Lung microvascular endothelial cell (primary cell): ENCODE results near the gene GABPB2. TPM values are rescaled to one million over a fixed set of nuclear protein-coding genes. Genes with fewer than 3 reads are reported as not detected.

Experiments used
- DNase-seq, 2 donors: peaks; one replicate each; pipeline versions ENCODE4 v3.0.0 to v3.0.0-alpha.2; 2010; ENCODE audit warnings: low read depth in 2 of 2
- total RNA-seq: library from RNA; depleted of rRNA; stranded (reverse); fragments of >200 nt; gene quantifications from 2 replicates; pipeline ENCODE4 v1.2.1, GENCODE V29; 2014

GABPB2 gene
- 3.3 and 5.4 TPM in 2 replicates for total RNA-seq

DNA sequence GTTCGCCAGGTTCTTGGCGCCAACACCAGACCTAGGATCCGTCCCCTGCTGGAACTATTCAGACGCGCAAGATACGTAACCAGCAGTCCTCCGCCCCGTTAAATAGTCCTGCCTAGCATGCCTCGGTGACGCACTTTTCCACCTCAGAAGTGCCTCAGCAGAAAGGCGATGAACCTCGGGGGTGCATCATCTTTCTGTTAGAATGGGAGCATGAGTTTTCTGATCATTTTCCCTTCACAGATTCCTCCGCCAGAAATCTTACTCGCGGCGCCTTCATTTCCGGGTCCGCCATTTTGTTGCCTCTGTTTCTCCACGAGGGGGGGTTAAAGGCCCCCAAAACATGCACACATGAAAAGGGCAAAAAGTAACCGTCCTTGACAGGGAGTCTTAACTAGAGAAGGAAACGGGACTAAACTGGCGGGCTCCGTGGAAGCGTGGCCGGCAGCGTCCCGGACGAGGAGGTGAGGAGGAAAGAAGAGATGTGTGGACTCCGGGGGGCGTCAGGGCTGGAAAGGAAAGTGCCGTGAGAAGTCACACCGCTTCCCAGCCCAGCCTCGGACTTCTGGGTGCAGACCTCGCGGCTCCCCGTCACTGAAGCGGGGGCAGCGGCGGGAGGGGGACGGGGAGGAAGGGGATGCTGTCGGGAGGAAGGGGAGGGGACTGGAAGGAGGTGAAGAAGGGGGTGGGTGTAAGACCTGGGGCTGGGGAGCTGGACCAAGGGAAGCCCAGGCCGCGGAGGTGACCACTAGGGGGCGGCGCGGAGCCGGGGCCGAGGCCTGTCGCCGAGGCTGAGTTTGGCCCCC lies at the start of gene GABPB2:
GABPB2 (plus strand) TSS at position 288 of the 803 bp plus-strand sequence. CDS start 17,429 bp downstream, outside the sequence.
- DNase-seq: peak; percentile 91 to 98

DNA sequence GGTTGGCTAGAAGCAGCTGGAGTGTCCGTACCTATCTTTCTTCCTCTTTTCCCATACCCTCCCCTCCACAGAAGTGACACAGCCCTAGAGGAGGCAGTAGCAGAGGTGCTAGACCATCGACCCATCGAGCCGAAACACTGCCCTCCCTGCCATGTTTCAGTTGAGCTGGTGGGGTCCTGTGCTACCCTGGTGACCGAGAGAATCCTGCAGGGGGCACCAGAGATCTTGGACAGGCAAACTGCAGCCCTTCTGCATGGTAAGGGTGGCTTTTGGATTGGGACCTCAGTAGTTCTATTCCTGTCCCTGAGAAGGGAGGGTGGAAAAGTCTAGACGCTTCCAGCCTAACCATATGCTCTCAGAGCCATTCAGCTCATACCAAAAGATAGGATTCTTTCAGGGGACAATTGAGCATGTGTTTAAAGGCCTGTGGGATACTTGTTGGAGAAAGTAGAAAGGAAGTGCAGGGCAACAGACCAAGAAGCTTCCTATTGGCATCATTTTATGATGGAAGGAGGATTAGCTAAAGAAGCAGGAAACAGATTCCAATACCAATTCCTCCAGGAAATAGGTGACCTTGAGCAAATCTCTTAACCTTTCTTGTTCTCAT lies 45.9 kb upstream of the GABPB2 start:
- peak; percentile 81 to 84 for DNase-seq

DNA sequence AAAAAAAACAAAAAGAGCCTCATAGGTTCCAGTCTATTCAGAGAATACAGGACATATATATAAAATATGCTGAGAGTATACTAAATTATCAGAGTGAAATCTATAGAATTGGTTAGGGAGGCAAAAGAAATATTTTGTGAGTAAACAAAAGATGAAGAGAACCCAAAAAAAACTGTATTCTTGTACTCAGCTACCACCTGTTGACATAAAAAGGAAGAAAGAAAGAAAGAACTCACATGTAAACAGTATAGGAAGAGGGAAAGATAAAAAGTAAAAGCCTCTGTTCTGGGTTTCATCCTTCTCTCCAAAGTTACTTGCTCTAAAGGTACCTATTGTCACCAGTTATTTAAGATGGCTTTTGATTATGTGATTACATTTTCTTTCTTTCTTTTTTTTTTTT lies 44.1 kb upstream of the GABPB2 start:
- DNase-seq: no peak

DNA sequence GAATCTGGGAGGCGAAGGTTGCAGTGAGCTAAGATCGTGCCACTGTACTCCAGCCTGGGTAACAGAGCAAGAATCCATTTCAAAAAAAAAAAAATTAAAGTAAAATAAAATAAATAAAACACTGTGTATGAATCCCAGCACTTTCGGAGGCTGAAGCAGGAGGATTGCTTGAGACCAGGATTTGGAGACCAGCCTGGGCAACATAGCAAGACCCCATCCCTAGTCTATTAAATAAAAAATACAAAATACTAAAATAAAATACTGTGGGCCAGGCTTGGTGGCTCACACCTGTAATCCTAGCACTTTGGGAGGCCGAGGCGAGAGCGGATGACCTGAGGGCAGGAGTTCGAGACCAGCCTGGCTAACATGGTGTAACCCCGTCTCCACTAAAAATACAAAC lies 38.4 kb upstream of the GABPB2 start:
- DNase-seq: no peak

DNA sequence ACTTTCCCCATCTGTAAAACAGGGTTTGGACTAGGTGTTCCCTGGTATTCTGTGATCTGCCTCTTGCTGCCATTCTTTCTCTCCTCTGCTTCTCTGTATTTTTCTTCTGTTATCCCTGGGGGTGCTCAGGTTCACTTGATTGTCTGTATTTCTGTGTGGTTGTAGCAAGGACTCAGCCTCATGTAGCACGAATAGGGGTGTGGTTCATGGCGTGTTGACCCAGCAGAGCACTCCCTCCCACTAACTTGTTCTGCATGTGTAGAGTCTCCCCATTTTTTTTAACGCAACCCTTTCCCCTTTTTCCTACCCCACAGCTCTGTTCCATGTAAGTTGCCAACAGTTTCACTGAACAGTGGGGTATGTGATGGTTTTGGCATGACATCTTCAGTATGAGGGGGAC lies 35.4 kb upstream of the GABPB2 start:
- no peak for DNase-seq

DNA sequence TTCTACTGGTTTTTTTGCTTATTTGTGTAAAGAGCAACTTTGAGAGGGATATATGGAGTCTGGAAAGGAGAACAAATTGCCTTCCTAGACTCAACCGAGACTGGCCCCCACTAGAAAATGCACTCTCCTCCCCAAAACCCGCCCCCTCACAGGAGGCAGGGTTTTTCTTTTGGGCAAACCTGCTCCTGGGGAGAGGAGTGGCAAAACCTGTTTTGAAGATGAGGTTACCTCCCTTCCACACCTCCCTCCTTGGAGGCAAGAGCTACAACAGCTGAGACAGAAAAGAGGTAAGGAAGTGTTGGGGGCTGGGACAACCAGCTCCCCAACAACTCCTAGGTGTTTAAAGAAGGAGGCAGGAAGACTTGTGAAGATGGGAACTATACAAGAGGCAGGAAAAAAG lies 34.2 kb upstream of the GABPB2 start, which contains the start of gene BNIPL:
BNIPL (plus strand) TSS at position 231 of the 400 bp plus-strand sequence; CDS start at position 371, 140 bp downstream.
- DNase-seq: no peak

DNA sequence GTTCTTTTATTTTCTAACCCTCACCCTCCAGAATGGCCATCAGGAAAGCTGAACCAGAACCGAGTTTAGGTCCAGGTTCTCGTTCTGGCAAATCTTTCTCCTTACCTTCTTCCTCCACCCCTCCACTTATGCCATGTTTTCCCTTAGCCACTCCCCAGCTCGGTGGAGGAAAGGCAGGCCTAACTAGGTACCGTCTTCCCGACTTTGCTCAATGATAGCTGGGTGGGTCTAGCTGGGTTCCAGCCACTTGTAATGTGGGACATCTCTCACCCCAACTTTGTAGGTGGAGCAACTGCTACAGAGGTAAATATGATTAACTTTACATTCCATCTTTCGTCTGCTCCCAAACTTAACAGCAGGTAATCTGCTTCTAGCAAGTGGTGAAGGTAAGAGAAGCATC lies 33.5 kb upstream of the GABPB2 start:
- DNase-seq: no peak

DNA sequence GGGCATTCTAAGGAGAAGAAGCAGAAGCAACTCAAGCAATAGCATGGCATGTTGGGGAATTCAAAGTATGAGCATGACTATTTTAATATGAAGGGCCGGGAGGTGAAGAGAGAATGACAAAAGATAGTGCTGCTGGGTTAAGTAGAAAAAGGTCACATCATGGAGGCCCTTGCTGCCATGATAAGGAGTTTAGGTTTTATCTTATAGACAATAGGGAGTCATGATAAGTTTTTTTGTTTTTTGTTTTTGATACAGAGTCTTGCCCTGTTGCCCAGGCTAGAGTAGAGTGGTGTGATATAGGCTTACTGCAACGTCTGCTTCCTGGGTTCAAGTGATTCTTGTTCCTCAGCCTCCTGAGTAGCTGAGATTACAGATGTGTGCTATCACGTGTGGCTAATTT lies 31.0 kb upstream of the GABPB2 start:
- no peak for DNase-seq

DNA sequence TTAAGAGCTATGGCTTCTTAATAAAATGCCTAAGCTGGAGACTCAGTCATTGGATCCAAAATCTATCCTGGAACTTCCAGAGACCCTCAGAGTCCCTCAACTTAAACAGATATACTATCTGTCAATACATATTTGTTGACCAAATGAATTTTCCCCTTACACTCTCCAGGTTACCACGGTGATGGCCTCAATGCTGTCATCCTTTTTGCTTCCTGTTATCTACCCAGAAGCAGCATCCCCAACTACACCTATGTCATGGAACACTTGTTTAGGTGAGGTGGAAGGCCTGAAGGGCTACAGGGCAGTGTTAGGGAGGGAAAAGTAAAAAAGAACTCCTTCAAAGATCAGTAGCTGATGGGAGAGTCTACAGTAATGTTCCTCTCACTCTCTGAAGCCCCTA lies 27.4 kb upstream of the GABPB2 start:
- no peak for DNase-seq

DNA sequence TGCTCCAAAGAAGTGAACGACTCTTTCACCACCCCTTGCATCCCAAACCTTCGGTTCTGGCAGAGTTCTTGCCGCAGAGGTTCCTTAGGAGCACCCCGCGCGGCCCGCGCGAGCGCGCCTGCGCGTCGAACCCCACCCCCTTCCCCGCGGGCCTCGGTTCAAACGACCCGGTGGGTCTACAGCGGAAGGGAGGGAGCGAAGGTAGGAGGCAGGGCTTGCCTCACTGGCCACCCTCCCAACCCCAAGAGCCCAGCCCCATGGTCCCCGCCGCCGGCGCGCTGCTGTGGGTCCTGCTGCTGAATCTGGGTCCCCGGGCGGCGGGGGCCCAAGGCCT lies 23.0 kb upstream of the GABPB2 start, which contains the start of gene C1orf56:
C1orf56 (plus strand) TSS at position 161 of the 334 bp plus-strand sequence; CDS start at position 258, 97 bp downstream.
- peak; percentile 51 to 52 for DNase-seq

DNA sequence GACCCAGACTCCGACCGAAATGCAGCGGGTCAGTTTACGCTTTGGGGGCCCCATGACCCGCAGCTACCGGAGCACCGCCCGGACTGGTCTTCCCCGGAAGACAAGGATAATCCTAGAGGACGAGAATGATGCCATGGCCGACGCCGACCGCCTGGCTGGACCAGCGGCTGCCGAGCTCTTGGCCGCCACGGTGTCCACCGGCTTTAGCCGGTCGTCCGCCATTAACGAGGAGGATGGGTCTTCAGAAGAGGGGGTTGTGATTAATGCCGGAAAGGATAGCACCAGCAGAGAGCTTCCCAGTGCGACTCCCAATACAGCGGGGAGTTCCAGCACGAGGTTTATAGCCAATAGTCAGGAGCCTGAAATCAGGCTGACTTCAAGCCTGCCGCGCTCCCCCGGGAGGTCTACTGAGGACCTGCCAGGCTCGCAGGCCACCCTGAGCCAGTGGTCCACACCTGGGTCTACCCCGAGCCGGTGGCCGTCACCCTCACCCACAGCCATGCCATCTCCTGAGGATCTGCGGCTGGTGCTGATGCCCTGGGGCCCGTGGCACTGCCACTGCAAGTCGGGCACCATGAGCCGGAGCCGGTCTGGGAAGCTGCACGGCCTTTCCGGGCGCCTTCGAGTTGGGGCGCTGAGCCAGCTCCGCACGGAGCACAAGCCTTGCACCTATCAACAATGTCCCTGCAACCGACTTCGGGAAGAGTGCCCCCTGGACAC lies 22.5 kb upstream of the GABPB2 start:
- DNase-seq: peak; percentile 63 to 83

DNA sequence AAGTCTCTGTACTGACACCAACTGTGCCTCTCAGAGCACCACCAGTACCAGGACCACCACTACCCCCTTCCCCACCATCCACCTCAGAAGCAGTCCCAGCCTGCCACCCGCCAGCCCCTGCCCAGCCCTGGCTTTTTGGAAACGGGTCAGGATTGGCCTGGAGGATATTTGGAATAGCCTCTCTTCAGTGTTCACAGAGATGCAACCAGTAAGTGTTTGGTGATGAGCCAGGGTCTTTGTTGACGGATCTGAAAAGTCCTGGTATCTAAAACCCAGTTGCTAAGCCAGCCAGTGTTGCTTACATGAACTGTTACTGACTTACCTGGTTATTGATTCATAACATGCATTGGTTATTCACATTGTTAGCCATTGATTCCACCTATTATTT lies 21.9 kb upstream of the GABPB2 start:
- no peak for DNase-seq

DNA sequence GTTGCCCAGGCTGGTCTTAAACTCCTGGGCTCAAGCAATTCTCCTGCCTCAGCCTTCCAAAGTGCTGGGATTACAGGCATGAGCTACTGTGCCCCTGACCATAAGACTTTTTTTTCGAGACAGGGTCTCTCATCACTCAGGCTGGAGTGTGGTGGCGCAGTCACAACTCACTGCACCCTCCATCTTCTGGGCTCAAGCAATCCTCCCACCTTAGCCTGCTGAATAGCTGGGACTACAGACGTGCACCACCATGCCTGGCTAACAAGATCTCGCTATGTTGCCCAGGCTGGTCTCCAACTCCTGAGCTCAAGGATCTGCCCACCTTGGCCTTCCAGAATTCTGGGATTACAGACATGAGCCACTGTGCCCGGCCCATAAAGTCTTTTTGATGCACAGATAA lies 21.1 kb upstream of the GABPB2 start:
- no peak for DNase-seq

DNA sequence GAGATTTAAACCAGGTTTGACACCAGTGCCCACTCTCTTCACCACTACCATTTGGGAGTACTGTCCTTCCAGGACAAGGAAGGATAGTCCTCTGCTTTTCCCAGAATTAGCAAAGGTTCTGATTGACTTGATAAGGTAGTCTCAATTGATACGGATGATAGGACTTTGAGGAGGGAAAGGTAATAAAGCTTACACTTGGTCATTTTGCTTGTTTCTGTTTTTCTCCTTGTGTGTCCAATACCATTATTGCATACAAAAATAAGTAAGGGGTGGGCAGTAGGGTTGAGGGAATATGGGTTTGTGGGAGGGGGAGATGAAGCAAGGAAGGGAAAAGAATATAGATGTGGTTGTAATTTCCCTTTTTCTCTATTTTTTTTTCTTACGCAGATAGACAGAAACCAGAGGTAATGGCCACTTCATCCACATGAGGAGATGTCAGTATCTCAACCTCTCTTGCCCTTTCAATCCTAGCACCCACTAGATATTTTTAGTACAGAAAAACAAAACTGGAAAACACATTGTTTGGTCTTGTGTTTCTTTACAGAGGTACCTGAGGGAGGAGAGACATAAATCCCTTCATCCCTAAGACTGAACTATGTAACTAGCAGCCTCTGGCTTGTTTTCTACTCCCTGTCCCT lies 20.4 kb upstream of the GABPB2 start:
- DNase-seq: no peak

DNA sequence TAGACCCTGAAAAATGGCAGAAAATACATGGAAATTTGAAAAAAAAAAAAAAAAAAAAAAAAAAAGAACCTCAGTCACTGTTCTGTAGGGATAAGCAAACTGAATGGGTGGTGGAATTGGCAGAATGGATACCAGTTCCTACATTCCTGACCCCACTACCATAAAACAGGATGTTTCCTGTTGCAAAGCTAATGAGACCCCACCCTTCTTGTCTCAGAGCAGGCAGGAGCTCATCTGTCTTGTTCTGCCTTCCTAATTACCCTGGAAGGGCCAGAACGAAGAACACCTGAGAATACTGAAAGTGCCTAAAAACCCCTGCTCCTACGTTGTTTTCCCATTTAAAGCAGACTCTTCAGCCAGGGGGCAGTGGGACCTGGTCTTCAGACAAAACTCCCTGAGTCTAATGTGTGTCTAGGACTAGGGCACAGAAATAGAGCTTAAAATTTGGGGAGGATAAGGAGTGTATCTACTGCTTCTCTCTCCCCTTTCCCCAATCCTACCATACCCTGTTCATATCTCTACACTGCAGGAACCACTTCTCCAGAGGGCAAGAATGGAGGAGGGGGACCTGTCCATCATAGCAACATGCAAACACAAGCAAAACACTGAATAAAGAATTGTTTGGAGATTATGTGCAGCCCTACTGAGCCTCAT lies 19.1 kb upstream of the GABPB2 start:
- DNase-seq: no peak

DNA sequence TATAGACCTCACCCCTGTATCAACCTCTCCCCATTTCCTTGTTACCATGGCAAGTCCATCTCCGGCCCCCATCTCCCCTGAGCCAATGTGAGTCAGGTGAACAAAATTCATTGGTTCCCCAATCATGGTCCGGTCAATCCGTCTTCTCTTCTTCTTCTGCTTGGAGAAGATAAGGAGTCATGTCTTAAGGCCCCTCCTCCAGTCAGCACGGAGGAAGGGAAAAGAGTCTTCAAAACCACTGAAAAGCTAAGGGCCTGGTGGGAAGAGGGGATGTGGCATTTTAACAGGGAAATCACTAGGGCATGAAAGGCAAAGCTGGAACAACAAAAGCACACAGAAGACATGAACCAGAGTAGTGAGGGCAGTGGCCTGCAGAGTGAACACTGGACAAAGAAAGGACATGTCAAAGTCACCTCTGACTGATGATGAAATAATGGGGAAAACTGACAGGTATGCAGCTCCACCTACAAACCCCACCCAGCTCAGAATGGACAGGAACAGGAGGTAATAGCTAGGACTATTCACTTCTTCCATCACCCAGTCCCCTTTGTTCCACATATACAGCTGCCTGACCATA lies 15.5 kb upstream of the GABPB2 start:
- no peak for DNase-seq

DNA sequence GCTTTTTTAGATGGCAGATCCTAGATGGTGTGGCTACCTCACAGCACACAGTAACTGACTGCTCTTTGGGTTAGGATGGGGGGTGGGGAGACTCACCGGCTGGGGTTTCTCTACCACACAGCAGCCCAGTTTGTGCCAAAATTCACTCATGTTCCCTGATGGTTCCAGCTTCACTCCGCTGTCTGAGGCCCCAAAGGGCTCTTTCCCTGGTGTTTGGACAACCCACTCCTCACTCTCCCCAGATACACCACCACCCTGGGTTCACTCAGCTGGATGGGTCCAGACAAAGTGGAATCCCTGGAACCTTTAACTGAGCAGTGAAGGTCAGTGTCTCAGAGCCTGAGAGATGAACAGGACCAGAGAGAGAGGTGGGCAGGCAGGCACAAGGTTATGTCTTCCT lies 15.0 kb upstream of the GABPB2 start:
- DNase-seq: no peak

DNA sequence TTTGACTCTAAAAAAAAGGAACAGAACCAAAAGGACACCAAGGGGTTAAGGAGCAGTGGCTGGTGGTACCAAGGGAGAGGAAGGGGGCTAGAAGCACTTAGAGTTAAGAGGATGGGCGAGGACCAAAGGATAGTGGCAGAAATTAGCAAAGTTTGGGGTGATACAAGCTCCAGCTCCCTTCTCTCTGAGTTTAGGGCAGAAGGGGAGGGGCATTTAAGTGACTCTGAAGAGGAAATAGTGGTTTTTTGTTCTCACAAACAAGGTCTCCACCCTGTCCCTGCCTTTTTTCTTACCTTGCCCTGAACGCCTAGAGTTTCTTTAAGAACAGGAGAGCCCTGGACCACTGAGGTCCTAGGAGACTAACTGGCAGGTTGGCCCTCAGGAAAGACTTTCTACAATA lies 14.4 kb upstream of the GABPB2 start:
- DNase-seq: no peak

DNA sequence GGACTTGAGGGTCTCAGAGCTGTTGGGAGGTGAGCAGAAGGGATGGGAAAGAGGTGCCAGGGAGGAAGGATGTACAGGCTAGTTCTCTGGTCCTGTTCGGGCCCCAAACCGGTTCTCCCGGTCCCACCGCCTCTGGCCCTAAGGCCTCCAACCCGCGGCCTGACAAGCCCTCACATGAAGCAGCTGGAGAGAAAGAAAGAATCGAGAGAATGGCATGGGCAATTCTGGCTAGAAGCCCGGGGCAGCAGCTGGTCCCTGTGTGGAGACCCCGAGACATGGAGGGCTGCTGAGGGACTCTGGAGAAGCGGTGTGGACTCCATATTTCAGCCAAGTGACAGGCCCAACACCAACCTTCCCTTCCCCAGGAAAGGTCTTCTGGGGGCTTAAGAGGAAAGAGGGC lies 11.9 kb upstream of the GABPB2 start:
- peak; percentile 22 to 30 for DNase-seq

DNA sequence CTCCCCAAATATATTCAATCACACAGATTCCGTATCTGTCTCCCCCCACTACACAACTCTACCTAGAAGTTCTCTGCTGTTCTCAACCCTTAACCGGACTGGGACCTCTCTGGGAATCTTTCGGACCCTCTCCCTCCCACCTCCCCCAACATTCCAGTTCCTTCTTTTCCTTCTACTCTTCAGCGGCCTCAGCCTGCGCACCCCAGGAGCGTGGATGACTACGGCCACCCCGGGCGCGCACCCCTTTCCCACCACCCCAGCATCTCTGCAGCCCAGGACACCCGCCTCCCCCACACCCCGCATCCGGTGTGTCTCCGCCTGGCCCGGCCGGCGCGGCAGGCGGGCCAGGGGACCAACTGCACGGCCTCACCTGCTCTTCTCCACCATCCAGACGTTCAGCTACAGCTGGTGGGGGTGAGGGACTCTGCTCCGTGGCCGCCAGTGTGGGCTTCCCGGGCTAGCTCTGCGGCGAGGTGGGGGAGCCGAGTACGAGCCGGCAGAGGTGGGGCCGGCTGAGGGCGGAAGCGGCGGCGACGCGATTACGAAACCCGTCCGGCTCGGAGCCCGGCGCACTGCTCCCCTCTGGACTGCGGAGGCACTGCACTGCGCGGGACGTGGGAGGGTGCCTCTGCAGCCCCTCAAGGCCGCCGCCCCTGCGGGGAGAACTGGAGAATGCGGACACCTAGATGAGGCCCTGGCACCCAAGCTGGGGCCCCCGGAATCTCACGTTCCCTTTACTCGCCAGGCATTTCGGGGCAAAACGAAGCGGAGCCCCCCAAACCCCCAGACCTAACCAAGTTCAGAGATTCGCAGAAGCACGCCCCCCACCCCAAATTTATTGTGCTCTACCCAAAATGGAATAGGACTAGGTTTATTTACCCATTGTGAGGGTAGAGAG lies 11.2 kb upstream of the GABPB2 start, which contains the start of gene CDC42SE1:
CDC42SE1 (minus strand) TSS at position 514 of the 898 bp plus-strand sequence. CDS start 3,892 bp downstream, outside the sequence.
- peak; percentile 88 to 90 for DNase-seq
